Caki2 (cell line): ENCODE data around the gene AJAP1. TPM values are rescaled to one million over a fixed set of nuclear protein-coding genes. Genes with fewer than 3 reads are reported as not detected.

Source experiments
- DNase-seq: peaks from one replicate; pipeline ENCODE4 v3.0.0-alpha.2; 2015; ENCODE audit warnings: low read depth
- in situ Hi-C: cut with HindIII; loops from 2 replicates; pipeline ENCODE4 v1.10.0; 2016; ENCODE audit warnings: low sequenced_read_pairs, low pct_unique_long_range_greater_than_20kb, mixed read lengths
- total RNA-seq: library from RNA; depleted of rRNA; stranded (reverse); fragments of >200 nt; shearing (Covaris generic); gene quantifications from 2 replicates; pipeline ENCODE4 v1.2.3, GENCODE V29; 2014; ENCODE audit warnings: low replicate concordance

AJAP1 gene
- total RNA-seq, 1 experiment from 2014 or later: 6.5 TPM

- DNase-seq: no peak
- in situ Hi-C loops: no loop called here
Observed at GRCh38 chr1:4691766-4692405, 37.5 kb downstream of the AJAP1 start.

DNA sequence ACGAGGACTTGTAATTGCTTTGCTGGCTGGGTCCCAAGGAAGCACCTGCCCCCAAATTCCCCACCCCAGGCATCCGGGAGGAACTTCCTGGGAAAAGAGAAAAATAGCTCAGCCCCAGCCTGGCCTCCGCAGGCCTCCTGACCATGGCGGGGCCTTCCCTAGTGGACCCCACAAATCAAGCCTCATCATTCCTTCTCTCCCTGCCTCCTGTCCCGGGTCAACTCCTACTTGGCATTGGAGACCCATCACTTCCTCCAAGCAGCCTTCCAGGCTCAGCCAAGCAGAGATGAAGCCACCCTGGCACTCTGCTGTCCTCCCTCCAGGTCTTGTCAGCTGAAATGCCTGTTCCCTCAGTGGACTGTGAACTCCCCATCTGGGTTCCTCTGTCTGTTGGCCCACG is 38.0 kb downstream of the AJAP1 start:
- DNase-seq: no peak
- in situ Hi-C loops: no loop called here

DNA sequence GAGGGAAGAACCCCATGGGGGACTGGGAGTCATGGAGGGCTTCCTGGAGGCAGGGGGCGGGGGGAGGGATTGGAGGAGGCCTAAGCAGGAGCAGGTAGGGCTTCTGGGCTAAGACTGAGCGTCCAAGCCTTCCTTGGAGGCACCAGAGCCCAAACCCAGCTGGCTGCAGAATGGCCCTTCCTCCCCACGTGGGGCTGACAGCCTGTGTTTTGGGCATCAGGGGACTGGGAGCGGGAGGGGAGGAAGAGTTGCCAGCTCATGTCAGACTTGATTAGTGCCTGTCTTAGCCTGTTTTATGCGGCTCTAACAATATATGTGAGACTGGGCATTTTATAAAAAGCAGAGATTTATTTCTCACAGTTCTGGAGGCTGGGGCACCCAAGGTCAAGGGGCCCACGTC is 38.9 kb downstream of the AJAP1 start:
- in situ Hi-C loops: no loop called here
- no peak for DNase-seq

- DNase-seq: no peak
- in situ Hi-C loops: no loop called here
Observed at GRCh38 chr1:4693891-4694290, 39.5 kb downstream of the AJAP1 start.

GRCh38 chr1:4694492-4694891 is 40.1 kb downstream of the AJAP1 start:
- no peak for DNase-seq
- in situ Hi-C loops: no loop called here

DNA sequence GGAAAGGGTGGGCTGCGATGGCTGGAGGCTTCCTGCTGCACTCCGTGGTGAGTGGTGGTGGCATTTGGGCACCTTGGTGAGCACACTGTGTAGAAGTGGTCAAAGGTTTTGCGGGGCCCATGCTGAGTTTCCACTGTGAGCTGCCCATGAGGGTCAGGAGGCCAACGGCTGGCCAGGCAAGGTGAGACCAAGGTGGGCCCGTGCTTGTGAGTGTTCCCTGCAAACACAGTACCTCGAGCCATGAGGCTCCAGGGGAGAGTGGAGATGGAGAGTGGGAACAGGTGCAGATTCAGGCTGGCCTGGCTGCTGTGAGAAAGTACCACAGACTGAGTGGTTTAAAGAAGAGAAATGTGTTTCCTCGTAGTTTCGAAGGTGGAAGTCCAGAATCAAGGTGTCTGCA is 40.8 kb downstream of the AJAP1 start:
- DNase-seq: no peak
- in situ Hi-C loops: no loop called here

- in situ Hi-C loops: no loop called here
- DNase-seq: no peak
Observed at GRCh38 chr1:4696161-4696745, 41.8 kb downstream of the AJAP1 start.

DNA sequence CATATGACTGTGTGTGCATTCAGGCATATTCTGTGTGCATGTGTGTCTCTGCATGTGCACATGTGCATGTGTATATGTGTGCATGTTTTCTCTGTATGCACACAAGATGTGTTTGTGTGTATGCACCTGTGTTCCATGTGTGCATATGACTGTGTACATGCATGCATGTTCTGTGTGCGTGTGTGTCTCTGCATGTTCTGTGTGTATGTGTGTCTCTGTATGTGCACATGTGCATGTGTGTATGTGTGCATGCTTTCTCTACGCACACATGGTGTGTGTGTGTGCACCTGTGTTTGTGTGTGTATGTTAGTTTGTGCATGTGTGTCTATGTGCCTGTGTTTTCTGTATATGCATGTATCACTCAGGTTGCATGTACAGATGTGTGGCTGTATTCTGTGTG is 42.3 kb downstream of the AJAP1 start:
- DNase-seq: no peak
- in situ Hi-C loops: no loop called here

- in situ Hi-C loops: no loop called here
- DNase-seq: no peak
Observed at GRCh38 chr1:4697801-4698200, 43.4 kb downstream of the AJAP1 start.

DNA sequence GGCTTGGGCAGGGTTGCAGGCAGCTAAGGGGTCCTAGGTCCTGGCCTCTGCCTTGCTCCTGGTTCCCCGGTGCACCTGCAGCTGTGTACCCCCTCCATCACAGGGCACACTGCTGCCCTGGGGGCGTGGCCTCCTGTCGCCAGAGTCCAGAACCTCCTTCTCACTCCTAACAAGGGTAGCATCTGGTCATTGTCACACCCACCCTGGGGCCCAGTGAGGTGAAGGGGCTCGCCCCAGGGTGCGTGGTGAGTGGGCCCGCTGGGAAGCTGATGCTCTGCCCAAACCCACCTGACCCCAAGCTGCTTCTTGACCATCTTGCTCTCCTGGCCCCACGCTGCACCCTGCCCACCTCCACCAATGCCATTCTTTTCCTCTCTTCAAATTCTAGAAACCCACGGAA is 44.5 kb downstream of the AJAP1 start:
- DNase-seq: no peak
- in situ Hi-C loops: no loop called here

GRCh38 chr1:4699376-4700301 is 45.2 kb downstream of the AJAP1 start:
- in situ Hi-C loops: no loop called here
- no peak for DNase-seq

GRCh38 chr1:4700801-4701200 is 46.4 kb downstream of the AJAP1 start:
- DNase-seq: no peak
- in situ Hi-C loops: no loop called here

GRCh38 chr1:4701276-4701675 is 46.9 kb downstream of the AJAP1 start:
- in situ Hi-C loops: no loop called here
- no peak for DNase-seq

DNA sequence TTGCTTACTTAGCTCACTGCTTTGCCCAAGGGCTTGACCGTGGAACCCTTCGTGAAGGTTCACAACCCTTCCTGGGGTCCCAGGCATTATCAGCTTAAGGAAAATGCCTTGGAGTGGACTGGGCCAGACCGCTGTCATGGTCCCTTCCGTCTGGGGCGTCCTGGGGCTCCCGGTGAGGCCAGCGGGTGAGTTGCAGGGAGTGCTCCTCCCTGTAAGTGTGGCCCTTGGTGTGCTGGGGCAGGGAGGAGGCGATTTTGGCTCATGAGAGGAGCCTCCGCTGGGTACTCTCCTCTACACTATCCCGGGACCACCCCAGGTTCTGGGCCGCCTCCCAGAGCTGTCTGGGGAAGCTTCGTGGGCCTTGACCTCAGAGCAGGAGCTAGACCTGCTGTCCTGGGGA is 48.1 kb downstream of the AJAP1 start:
- in situ Hi-C loops: no loop called here
- no peak for DNase-seq

DNA sequence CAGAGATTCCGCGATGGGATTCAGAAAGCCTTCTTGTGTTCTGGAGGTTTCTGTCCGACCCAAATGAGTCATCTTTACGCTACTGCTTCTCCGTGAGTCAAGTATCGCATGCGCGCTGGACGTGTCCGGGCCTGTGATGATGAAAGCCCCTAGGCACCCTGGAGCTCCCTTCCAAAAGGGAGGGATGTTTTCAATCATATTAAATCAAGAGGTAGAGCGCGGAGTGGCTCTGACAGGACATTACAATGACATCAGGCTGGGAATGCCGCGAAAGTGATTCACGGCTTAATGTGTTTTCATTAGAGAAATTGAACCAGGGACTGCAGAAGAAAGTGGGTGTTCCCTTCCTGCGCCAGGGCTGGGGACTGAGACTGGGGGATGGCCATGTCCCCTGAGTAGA is 48.5 kb downstream of the AJAP1 start:
- in situ Hi-C loops: no loop called here
- no peak for DNase-seq

DNA sequence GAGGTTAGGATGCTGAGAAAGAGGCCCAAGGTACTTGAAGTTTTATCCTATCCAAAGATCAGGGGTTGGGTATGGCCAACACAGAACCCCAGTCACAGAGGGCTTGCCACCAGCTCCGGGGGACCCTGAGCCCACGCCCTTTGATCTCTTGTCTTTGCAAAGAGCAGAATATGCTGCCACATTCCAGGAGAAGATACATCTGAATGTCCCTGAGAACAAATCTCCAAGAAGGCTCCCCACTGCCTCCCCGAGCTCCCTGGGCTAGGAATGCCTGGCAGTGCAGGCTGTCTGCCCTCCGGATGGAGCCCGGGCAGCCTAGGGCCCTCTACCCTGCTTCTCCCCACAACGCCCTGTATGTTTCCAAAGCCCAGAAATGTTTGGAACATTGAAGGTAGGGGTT is 49.2 kb downstream of the AJAP1 start:
- in situ Hi-C loops: no loop called here
- DNase-seq: no peak

- in situ Hi-C loops: no loop called here
- no peak for DNase-seq
Observed at GRCh38 chr1:4708840-4709507, 54.6 kb downstream of the AJAP1 start.

DNA sequence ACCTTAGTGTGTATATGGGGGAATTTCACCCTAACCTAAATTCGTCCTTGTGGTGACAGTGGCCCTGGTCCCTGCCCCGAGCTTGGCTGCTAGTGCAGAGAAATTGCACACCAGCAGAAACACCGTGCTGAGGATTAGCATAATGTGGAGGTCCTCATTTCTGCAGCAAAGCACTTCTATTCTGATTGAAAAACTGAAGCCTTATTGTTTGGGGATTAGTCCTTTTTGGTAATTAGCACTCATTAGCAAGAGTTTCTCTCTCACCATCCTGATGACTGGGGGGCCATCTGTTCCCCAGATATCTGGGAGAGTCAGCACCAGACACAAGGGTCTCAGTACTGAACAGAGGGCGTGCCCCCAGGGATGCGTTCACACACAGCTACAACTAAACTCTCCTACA is 55.2 kb downstream of the AJAP1 start:
- in situ Hi-C loops: no loop called here
- DNase-seq: no peak
